SK-N-SH (cell line): Measurements from ENCODE around the gene EEF1AKMT3. TPM values are rescaled to one million over a fixed set of nuclear protein-coding genes. Genes with fewer than 3 reads are reported as not detected.

Source experiments
- CTCF ChIA-PET: fragments of 300-600, 350-600 bp; formaldehyde crosslinking; extraction: SDS; loops from one replicate; lab custom pipeline; 2021; lab: Yijun Ruan, JAX
- POLR2A ChIA-PET: fragments of 350-600 bp; sonication (Branson Sonifier 250); formaldehyde crosslinking; extraction: SDS; loops from one replicate; lab custom pipeline; 2020; ENCODE audit warnings: antibody characterized with exemption, inconsistent platforms; lab: Yijun Ruan, JAX
- DNase-seq: peaks from one replicate; pipeline ENCODE4 v3.0.0; 2012
- H2AFZ ChIP-seq: fragments of 200-600 bp; sonication (generic); 2 replicates; pipeline ENCODE4 v1.8.1; 2016; ENCODE audit warnings: antibody characterized with exemption, mild to moderate bottlenecking, low read depth
- H3F3A ChIP-seq: fragments of 200-600 bp; sonication (generic); replicated peaks from 2 replicates; pipeline ENCODE3; 2016; ENCODE audit warnings: antibody characterized with exemption, mild to moderate bottlenecking; ENCODE audit not compliant: insufficient read depth
- H3K27ac ChIP-seq, 2 experiments: fragments of 200-500 bp in 1 of 2; fragments of 200-600 bp in 1 of 2; sonication (Bioruptor generic) in 1 of 2; sonication (generic), shearing (Covaris generic) in 1 of 2; 2 replicates each; pipeline versions ENCODE4 v1.5.1 to v1.6.1; 2014 to 2016; ENCODE audit warnings: low read depth in 2 of 2, inconsistent platforms in 1 of 2, low read length in 1 of 2, mild to moderate bottlenecking in 1 of 2, mixed read lengths in 1 of 2
- H3K27me3 ChIP-seq: fragments of 200-600 bp; sonication (generic), shearing (Covaris generic); 2 replicates; pipeline ENCODE4 v1.6.1; 2016; ENCODE audit warnings: mixed run types; ENCODE audit not compliant: insufficient read depth
- H3K36me3 ChIP-seq, 2 experiments: fragments of 200-500 bp in 1 of 2; fragments of 200-600 bp in 1 of 2; sonication (Bioruptor generic) in 1 of 2; sonication (generic) in 1 of 2; replicated peaks in 1 of 2; 2 replicates each; pipeline versions ENCODE3 to v1.5.1; 2014 to 2016; ENCODE audit warnings: low read length in 1 of 2, mild to moderate bottlenecking in 1 of 2; ENCODE audit not compliant: insufficient read depth in 2 of 2, control insufficient read depth in 1 of 2
- H3K4me1 ChIP-seq, 2 experiments: fragments of 200-500 bp in 1 of 2; fragments of 200-600 bp in 1 of 2; sonication (Bioruptor generic) in 1 of 2; sonication (generic), shearing (Covaris generic) in 1 of 2; 2 replicates each; pipeline versions ENCODE4 v1.5.1 to v1.6.1; 2014 to 2016; ENCODE audit warnings: low read depth in 1 of 2, low read length in 1 of 2, mixed run types in 1 of 2; ENCODE audit not compliant: insufficient read depth in 2 of 2, control insufficient read depth in 1 of 2
- H3K4me2 ChIP-seq: fragments of 200-600 bp; sonication (generic), shearing (Covaris generic); 2 replicates; pipeline ENCODE4 v1.6.1; 2017; ENCODE audit warnings: mixed run types
- H3K4me3 ChIP-seq, 2 experiments: fragments of 200-500 bp in 1 of 2; fragments of 200-600 bp in 1 of 2; sonication (Bioruptor generic) in 1 of 2; sonication (generic), shearing (Covaris generic) in 1 of 2; 2 replicates each; pipeline versions ENCODE4 v1.5.1 to v1.8.1; 2014 to 2016; ENCODE audit warnings: low read depth in 2 of 2, inconsistent platforms in 1 of 2, low read length in 1 of 2, mild to moderate bottlenecking in 1 of 2, mixed read lengths in 1 of 2, moderate library complexity in 1 of 2
- H3K79me2 ChIP-seq: fragments of 200-600 bp; sonication (generic); 2 replicates; pipeline ENCODE4 v1.8.1; 2017; ENCODE audit warnings: mild to moderate bottlenecking; ENCODE audit not compliant: insufficient read depth
- H3K9ac ChIP-seq: fragments of 200-600 bp; sonication (generic); 2 replicates; pipeline ENCODE4 v1.6.1; 2017; ENCODE audit warnings: mixed run types
- H3K9me2 ChIP-seq: fragments of 200-600 bp; sonication (generic); 2 replicates; pipeline ENCODE4 v1.6.1; 2017; ENCODE audit warnings: mixed run types
- H3K9me3 ChIP-seq: fragments of 200-600 bp; sonication (generic); 2 replicates; pipeline ENCODE4 v1.6.1; 2017; ENCODE audit warnings: mixed run types, mild to moderate bottlenecking, moderate library complexity
- H4K20me1 ChIP-seq: fragments of 200-600 bp; sonication (generic); 2 replicates; pipeline ENCODE4 v1.6.1; 2017; ENCODE audit warnings: mild to moderate bottlenecking, mixed run types; ENCODE audit not compliant: insufficient read depth
- CHD2 ChIP-seq: fragments of 150-350 bp; IDR thresholded peaks from 2 replicates; pipeline ENCODE4 v1.6.1; 2018; ENCODE audit warnings: low read length; ENCODE audit not compliant: partially characterized antibody
- EP300 ChIP-seq, 2 experiments: IDR thresholded peaks; 2 replicates each; pipeline versions ENCODE4 v1.4.0 to v1.6.1; 2012; ENCODE audit warnings: borderline replicate concordance in 1 of 2, low read depth in 1 of 2, low read length in 1 of 2
- EZH2phosphoT487 ChIP-seq: fragments of 200-600 bp; sonication (generic); IDR thresholded peaks from 2 replicates; pipeline ENCODE4 v1.6.1; 2017; ENCODE audit warnings: low read depth, mixed run types, mild to moderate bottlenecking, antibody characterized with exemption, moderate library complexity, borderline replicate concordance
- FOSL2 ChIP-seq: IDR thresholded peaks from 2 replicates; pipeline ENCODE4 v1.4.0; 2012; ENCODE audit warnings: low read depth, mild to moderate bottlenecking, moderate library complexity, borderline replicate concordance
- GABPA ChIP-seq: IDR thresholded peaks from 2 replicates; pipeline ENCODE4 v1.4.0; 2012; ENCODE audit warnings: low read depth, mild to moderate bottlenecking
- GATA2 ChIP-seq: sonication (generic); formaldehyde crosslinking; IDR thresholded peaks from 2 replicates; pipeline ENCODE4 v1.5.0; 2020; ENCODE audit warnings: mild to moderate bottlenecking, missing genetic modification reagents
- JUND ChIP-seq: IDR thresholded peaks from 2 replicates; pipeline ENCODE4 v1.4.0; 2012
- MXI1 ChIP-seq: IDR thresholded peaks from 2 replicates; pipeline ENCODE4 v1.6.1; 2012; ENCODE audit warnings: mild to moderate bottlenecking, low read depth, low read length, improper control_type of control experiment
- NFIC ChIP-seq: IDR thresholded peaks from 2 replicates; pipeline ENCODE4 v1.4.0; 2012; ENCODE audit warnings: borderline replicate concordance
- RCOR1 ChIP-seq: fragments of 150-350 bp; IDR thresholded peaks from 2 replicates; pipeline ENCODE4 v1.6.1; 2017; ENCODE audit warnings: antibody characterized with exemption, low read length
- RFX5 ChIP-seq: IDR thresholded peaks from 2 replicates; pipeline ENCODE4 v1.6.1; 2012; ENCODE audit warnings: mild to moderate bottlenecking, improper control_type of control experiment, low read length
- RXRA ChIP-seq: IDR thresholded peaks from 2 replicates; pipeline ENCODE4 v1.4.0; 2012; ENCODE audit warnings: low read depth, mild to moderate bottlenecking, borderline replicate concordance
- TCF12 ChIP-seq: IDR thresholded peaks from 2 replicates; pipeline ENCODE4 v1.4.0; 2012
- WGBS: methylation state at CpG from one replicate; pipeline ENCODE4 v1.1.6; 2017; ENCODE audit warnings: low lambda C conversion rate; 5-methylcytosine and 5-hydroxymethylcytosine counted together
- polyA plus RNA-seq, 3 experiments: library from polyadenylated mRNA; depleted of rRNA; stranded (reverse); fragments of >200 nt; gene quantifications; 2 replicates each; pipeline ENCODE4 v1.2.3, GENCODE V29; 2012
- TF ChIP-seq, protein P1 (sequence below): IDR thresholded peaks from 2 replicates; pipeline ENCODE4 v1.4.0; 2012; ENCODE audit warnings: low read depth, borderline replicate concordance
- TF ChIP-seq, protein P2 (sequence below): IDR thresholded peaks from 2 replicates; pipeline ENCODE4 v1.4.0; 2012; ENCODE audit warnings: low read depth
- TF ChIP-seq, protein P3 (sequence below): fragments of 150-350 bp; IDR thresholded peaks from 2 replicates; pipeline ENCODE4 v1.6.1; 2017; ENCODE audit warnings: antibody characterized with exemption, low read length, low read depth, borderline replicate concordance
- TF ChIP-seq, protein P4 (sequence below): IDR thresholded peaks from 2 replicates; pipeline ENCODE4 v1.4.0; 2012; ENCODE audit warnings: low read depth, borderline replicate concordance
- TF ChIP-seq, protein P5 (sequence below): fragments of 200-600 bp; sonication (generic); IDR thresholded peaks from 2 replicates; pipeline ENCODE4 v1.6.1; 2017; ENCODE audit warnings: antibody characterized with exemption, mild to moderate bottlenecking, moderate library complexity

EEF1AKMT3 gene
- polyA plus RNA-seq, 1 of the 3 experiments (the other 2 are of a cell fraction), result 10.3 TPM

DNA sequence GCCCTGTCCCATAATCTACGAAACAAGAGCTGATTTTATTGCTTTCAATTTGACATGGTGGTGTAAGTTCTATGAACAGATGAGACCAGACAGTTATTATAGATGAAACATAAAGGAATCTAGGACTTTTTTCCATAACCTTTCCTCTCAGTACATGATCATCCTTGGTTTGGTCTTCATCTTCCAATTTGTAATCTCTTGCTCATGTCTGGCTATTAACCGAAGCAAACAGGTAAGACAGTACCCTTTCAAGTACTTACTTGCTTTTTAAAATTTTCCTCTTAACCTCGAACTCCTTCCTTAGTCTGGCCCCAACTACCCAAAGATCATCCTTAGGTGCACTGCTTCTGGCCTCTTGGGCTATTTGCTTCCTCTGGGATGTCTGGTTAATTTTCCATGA, 26.4 kb upstream of the EEF1AKMT3 start (continued):
- TF ChIP-seq, protein P1, sequence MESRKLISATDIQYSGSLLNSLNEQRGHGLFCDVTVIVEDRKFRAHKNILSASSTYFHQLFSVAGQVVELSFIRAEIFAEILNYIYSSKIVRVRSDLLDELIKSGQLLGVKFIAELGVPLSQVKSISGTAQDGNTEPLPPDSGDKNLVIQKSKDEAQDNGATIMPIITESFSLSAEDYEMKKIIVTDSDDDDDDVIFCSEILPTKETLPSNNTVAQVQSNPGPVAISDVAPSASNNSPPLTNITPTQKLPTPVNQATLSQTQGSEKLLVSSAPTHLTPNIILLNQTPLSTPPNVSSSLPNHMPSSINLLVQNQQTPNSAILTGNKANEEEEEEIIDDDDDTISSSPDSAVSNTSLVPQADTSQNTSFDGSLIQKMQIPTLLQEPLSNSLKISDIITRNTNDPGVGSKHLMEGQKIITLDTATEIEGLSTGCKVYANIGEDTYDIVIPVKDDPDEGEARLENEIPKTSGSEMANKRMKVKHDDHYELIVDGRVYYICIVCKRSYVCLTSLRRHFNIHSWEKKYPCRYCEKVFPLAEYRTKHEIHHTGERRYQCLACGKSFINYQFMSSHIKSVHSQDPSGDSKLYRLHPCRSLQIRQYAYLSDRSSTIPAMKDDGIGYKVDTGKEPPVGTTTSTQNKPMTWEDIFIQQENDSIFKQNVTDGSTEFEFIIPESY, result no peak
- TF ChIP-seq RFX5 (no peak), GABPA (no peak)

DNA sequence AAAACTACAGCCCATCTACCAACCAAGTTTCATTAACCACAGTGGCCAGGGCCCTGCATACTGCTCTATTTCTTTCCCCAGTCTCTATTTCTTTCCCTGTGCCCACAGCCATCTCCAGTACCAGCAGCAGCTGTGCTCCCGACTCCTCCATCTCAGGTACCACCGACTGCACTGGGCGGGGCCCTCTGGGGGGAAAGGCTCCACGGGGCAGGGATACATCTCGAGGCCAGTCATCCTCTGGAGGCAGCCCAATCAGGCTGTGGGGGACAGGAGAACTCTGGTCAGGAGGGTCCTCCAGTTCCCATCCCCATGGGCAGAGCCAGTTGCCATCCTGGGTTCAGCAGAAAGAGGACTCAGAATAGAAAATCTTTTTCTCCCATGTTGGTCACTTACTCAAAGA, 23.4 kb upstream of the EEF1AKMT3 start:
- no peaks in the 10 kb centered on the region for H4K20me1 ChIP-seq
- H3K4me2 ChIP-seq, result no peak overlapping the region
- H3K4me1 ChIP-seq, result peaks cover 8 to 36% of the 10 kb centered on the region in 2 experiments
- H3K4me3 ChIP-seq, result no peak overlapping the region
- no peaks in the 10 kb centered on the region for H3K9me2 ChIP-seq
- H3K36me3 ChIP-seq, result peaks cover 30 to 49% of the 10 kb centered on the region in 2 experiments
- ChIA-PET POLR2A (no interaction called here), CTCF (interaction anchor here (1.1 to 2.0 kb wide), 4 partner anchors 9 to 23 kb away, joined by 4 to 7 read pairs (median 4); no protein-coding TSS in a partner anchor)
- H3F3A ChIP-seq, result peaks cover 42% of the 10 kb centered on the region
- no peaks in the 10 kb centered on the region for H3K27me3 ChIP-seq
- H2AFZ ChIP-seq, result no peak overlapping the region
- no peak for DNase-seq
- H3K27ac ChIP-seq, result no peak overlapping the region
- no peak overlapping the region for H3K9ac ChIP-seq
- H3K9me3 ChIP-seq, result no peaks in the 10 kb centered on the region
- TF ChIP-seq TCF12 (no peak), EP300 (IDR thresholded peaks at IDR 0.05; ENCODE audit: borderline replicate concordance in 1 of 2, low read depth in 1 of 2, low read length in 1 of 2) (no peak), RFX5 (no peak), EZH2phosphoT487 (no peak), JUND (no peak), RXRA (no peak), MXI1 (no peak), RCOR1 (no peak), NFIC (no peak), GATA2 (CRISPR knock-in tag) (no peak), CHD2 (no peak), FOSL2 (no peak)
- TF ChIP-seq, protein P2, sequence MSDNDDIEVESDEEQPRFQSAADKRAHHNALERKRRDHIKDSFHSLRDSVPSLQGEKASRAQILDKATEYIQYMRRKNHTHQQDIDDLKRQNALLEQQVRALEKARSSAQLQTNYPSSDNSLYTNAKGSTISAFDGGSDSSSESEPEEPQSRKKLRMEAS, result no peak
- TF ChIP-seq, protein P3, sequence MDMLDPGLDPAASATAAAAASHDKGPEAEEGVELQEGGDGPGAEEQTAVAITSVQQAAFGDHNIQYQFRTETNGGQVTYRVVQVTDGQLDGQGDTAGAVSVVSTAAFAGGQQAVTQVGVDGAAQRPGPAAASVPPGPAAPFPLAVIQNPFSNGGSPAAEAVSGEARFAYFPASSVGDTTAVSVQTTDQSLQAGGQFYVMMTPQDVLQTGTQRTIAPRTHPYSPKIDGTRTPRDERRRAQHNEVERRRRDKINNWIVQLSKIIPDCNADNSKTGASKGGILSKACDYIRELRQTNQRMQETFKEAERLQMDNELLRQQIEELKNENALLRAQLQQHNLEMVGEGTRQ, result no peak
- TF ChIP-seq, protein P4, sequence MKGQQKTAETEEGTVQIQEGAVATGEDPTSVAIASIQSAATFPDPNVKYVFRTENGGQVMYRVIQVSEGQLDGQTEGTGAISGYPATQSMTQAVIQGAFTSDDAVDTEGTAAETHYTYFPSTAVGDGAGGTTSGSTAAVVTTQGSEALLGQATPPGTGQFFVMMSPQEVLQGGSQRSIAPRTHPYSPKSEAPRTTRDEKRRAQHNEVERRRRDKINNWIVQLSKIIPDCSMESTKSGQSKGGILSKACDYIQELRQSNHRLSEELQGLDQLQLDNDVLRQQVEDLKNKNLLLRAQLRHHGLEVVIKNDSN, result no peak
- TF ChIP-seq, protein P5, sequence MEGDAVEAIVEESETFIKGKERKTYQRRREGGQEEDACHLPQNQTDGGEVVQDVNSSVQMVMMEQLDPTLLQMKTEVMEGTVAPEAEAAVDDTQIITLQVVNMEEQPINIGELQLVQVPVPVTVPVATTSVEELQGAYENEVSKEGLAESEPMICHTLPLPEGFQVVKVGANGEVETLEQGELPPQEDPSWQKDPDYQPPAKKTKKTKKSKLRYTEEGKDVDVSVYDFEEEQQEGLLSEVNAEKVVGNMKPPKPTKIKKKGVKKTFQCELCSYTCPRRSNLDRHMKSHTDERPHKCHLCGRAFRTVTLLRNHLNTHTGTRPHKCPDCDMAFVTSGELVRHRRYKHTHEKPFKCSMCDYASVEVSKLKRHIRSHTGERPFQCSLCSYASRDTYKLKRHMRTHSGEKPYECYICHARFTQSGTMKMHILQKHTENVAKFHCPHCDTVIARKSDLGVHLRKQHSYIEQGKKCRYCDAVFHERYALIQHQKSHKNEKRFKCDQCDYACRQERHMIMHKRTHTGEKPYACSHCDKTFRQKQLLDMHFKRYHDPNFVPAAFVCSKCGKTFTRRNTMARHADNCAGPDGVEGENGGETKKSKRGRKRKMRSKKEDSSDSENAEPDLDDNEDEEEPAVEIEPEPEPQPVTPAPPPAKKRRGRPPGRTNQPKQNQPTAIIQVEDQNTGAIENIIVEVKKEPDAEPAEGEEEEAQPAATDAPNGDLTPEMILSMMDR, result no peak
- 88% methylated on average over 5 of the region's 5 CpGs for WGBS
- peaks cover 38% of the 10 kb centered on the region for H3K79me2 ChIP-seq
